Daoy (cell line): ENCODE data around the gene TBC1D5. TPM values are rescaled to one million over a fixed set of nuclear protein-coding genes. Genes with fewer than 3 reads are reported as not detected.
"Not testable (repeated sequence)": the region's sequence is repeated elsewhere in the genome, so short reads cannot be mapped to it uniquely, and the experiment has no call there.

Source experiments
- DNase-seq: peaks from one replicate; pipeline ENCODE4 v3.0.0-alpha.2; 2015; ENCODE audit warnings: low read depth
- total RNA-seq: library from RNA; depleted of rRNA; stranded (reverse); fragments of >200 nt; shearing (Covaris generic); gene quantifications from 2 replicates; pipeline ENCODE4 v1.2.3, GENCODE V29; 2014

TBC1D5 gene
- total RNA-seq, 1 experiment from 2014 or later = 26.8 TPM

DNA sequence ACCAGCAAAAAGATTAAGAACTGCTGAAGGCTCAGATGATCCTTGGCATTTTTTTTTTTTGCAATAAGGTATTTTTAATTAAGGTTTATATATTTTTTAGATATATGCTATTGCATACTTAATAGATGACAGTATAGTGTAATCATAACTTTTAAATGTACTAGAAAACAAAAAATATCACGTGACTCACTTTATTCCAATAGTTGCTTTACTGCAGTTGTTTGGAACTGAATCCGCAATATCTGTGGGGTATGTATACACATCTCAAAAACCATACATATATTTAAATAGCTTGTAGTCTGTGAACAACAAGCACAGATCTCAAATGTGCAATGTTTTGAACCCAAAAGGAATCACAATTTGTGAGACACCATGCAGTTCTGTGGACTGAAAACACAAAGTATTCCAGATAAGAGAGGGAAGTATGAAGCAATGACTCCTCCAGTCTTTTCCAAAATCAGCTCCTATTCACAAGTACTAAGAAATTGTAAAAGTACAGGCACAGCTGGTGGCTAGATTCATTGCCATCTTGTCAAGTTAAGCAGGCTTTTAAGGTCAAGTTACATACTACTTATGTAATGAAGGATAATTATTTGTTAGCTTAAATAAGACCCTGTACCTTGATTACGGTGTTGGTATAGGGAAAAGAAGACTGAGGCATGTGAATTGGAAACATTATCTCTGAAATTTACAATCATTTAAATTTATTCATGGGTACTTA is 331.1 kb downstream of the TBC1D5 start:
- DNase-seq = no peak

GRCh38 chr3:17407576-17407975 is 334.9 kb downstream of the TBC1D5 start:
- no peak for DNase-seq

DNA sequence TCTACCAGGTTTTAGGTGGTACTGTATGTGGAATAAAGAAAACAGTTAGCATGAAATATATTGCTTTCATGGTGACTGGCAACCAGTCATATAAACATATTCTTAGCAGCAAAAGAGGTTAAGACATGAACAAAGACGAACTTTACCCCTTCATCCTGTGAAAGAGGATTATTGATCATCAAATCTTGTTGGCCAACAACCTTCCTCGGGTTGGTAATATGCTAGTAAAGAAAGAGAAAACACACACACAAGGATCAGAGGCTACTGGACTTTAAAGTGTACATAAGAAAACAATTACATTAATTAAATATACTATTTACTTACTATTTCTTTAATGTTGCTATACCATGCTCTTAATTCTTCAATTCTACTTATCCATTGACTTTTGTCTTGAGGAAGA is 337.9 kb downstream of the TBC1D5 start:
- no peak for DNase-seq

DNA sequence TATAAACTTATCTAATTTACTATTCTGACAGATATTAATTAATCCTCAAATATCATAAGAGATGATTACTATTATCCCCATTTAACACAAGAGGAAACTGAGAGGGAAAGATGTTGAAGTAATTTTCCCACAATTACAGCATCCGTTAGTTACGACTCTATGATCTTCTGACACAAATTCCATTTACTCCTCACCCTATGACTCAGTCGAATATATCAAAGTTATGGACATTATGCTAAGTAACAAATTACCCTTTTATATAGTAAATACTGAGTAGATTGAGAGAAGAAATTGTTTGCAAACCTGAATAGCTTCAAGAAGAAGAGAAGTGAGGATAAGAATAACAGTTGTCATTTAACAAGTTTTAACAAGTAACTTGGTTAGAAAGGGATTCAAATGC is 340.0 kb downstream of the TBC1D5 start:
- DNase-seq = no peak

DNA sequence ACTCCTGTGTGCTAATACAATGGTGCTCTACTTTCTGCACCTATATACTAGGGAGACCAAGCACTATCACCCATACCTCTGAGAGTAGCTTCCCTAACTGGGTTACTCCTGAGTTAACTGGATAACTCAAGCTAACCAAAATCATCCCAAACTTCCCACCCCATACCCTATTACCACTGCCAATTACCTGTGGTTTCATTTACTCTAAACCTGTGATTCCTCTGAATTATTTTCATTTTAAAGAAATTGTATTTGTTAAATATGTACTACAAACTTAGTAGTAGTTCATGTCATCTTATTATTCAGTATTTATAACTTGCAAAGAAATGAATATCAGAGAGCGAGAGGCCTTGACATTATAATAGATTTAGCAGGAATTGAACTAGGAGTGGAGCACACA is 340.5 kb downstream of the TBC1D5 start:
- DNase-seq = no peak

GRCh38 chr3:17399586-17399985 is 342.8 kb downstream of the TBC1D5 start:
- DNase-seq = no peak

- DNase-seq = no peak
Observed at GRCh38 chr3:17398959-17399551, 343.4 kb downstream of the TBC1D5 start.

DNA sequence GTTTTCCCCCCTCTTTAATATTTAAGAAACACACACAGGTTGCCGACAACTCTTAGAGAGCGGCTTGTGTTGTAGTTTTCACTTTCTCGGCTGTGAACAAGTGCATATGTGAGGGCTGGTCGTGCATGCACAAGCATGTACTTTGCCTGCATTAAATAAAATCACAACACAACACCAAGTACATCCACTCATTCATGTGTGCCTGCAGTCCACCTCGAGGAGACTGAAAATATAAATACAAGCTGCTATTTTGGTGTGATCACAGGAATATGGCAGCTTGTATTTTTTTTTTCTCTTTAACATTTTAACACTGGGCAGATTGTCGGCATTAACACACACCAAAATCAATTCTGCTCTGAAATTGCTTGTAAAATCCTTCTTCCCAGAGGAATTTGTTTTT is 346.4 kb downstream of the TBC1D5 start:
- no peak for DNase-seq

GRCh38 chr3:17394541-17395155 is 347.8 kb downstream of the TBC1D5 start:
- DNase-seq = no peak

- DNase-seq = not testable (repeated sequence)
Observed at GRCh38 chr3:17392516-17392915, 349.9 kb downstream of the TBC1D5 start.

DNA sequence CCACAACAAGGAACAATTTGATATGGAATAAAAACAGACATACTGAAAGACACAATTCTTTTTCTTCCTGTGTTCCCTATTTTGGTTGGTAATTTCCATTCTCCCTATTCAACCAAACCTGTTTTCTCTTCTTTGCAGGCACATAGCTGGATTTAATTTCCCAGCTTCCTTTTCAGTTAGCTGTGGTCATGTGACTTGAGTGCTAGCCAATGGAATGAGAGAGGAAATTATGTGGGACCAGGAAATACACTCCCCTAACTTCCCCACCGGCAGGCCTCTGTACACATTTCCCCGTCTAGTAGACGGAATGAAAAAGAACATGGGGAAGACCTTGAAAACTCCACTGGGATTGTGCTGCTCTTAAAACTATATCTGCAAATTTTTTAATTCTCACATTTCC is 351.6 kb downstream of the TBC1D5 start:
- no peak for DNase-seq

GRCh38 chr3:17387108-17387507 is 355.3 kb downstream of the TBC1D5 start:
- no peak for DNase-seq

- no peak for DNase-seq
Observed at GRCh38 chr3:17386432-17386831, 356.0 kb downstream of the TBC1D5 start.

- no peak for DNase-seq
Observed at GRCh38 chr3:17384567-17385296, 357.7 kb downstream of the TBC1D5 start.

- DNase-seq = no peak
Observed at GRCh38 chr3:17373304-17373703, 369.1 kb downstream of the TBC1D5 start.

GRCh38 chr3:17372362-17373210 is 369.8 kb downstream of the TBC1D5 start:
- no peak for DNase-seq

DNA sequence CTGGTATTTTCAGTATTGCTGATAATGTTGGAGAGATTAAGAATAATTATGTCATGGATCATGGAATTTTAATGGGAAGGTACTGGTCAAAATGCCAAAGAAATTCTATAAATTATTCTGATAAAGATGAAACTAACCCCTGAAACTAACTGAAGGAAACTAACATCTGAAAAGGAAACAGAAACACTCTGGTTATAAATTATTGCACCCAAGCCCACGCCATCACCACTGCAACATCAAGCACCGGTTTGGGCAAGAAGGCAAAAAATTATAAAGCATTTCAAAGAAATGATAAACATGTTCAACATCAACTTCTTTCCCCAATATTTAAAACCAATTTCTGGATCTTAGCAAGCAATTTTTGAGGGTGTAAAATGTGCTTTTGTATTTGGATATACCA is 372.5 kb downstream of the TBC1D5 start:
- no peak for DNase-seq

- DNase-seq = no peak
Observed at GRCh38 chr3:17367171-17367570, 375.3 kb downstream of the TBC1D5 start.

- DNase-seq = no peak
Observed at GRCh38 chr3:17360991-17361390, 381.4 kb downstream of the TBC1D5 start.

DNA sequence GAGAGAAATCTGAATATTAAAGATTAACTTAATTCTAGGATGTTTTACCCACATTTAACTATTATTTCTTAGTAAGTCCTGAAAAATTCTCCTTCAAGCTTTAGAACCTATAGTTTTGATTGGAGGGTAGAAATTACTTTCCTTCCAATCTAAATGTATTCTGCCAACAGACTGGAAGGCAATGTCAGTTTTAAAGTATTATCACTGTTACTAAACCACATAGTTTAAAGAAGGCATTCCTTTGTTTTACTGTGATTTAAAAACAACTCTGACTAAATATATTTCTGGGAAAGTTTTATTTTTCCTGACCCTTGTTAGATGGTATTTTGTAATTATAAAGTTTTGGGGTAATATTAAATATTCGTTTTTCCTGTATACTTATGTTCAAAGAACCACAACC is 382.5 kb downstream of the TBC1D5 start:
- no peak for DNase-seq

- DNase-seq = no peak
Observed at GRCh38 chr3:17357035-17357710, 385.3 kb downstream of the TBC1D5 start.
